OCI-M2 (cell line): ENCODE data around the gene CLN6.
"Not testable (repeated sequence)": the region's sequence is repeated elsewhere in the genome, so short reads cannot be mapped to it uniquely, and the experiment has no call there.

Experiments used
- DNase-seq: peaks from one replicate; lab custom pipeline; 2025; ENCODE audit not compliant: unreplicated experiment; lab: John Stamatoyannopoulos, UW

Gene CLN6

GRCh38 chr15:68192117-68192516, 37.4 kb downstream of the CLN6 start:
- DNase-seq: no peak

- DNase-seq: no peak
Observed at GRCh38 chr15:68191555-68191954, 38.0 kb downstream of the CLN6 start.

- no peak for DNase-seq
Observed at GRCh38 chr15:68190048-68190447, 39.5 kb downstream of the CLN6 start.

- DNase-seq: no peak
Observed at GRCh38 chr15:68188647-68189046, 40.9 kb downstream of the CLN6 start.

GRCh38 chr15:68187559-68187958, 42.0 kb downstream of the CLN6 start:
- DNase-seq: no peak

- no peak for DNase-seq
Observed at GRCh38 chr15:68186671-68187397, 42.7 kb downstream of the CLN6 start.

- no peak for DNase-seq
Observed at GRCh38 chr15:68184616-68185480, 44.7 kb downstream of the CLN6 start.

GRCh38 chr15:68183616-68184315, 45.8 kb downstream of the CLN6 start:
- no peak for DNase-seq

- DNase-seq: no peak
Observed at GRCh38 chr15:68177742-68178141, 51.8 kb downstream of the CLN6 start.

GRCh38 chr15:68176601-68177000, 52.9 kb downstream of the CLN6 start:
- no peak for DNase-seq

- DNase-seq: no peak
Observed at GRCh38 chr15:68175526-68175925, 54.0 kb downstream of the CLN6 start.

GRCh38 chr15:68173119-68173518, 56.4 kb downstream of the CLN6 start:
- DNase-seq: no peak

GRCh38 chr15:68172037-68172436, 57.5 kb downstream of the CLN6 start:
- not testable (repeated sequence) for DNase-seq

- DNase-seq: no peak
Observed at GRCh38 chr15:68166847-68167246, 62.7 kb downstream of the CLN6 start.

GRCh38 chr15:68163191-68163590, 66.3 kb downstream of the CLN6 start:
- DNase-seq: no peak

GRCh38 chr15:68158046-68158628, 71.4 kb downstream of the CLN6 start:
- no peak for DNase-seq

GRCh38 chr15:68157074-68157473, 72.5 kb downstream of the CLN6 start:
- no peak for DNase-seq
